HCT116 (cell line): Measurements from ENCODE around the gene RUNX1. TPM values are rescaled to one million over a fixed set of nuclear protein-coding genes. Genes with fewer than 3 reads are reported as not detected.

Experiments used
- ATAC-seq: fragments of 200-7000 bp; cut with Tn5 transposase; 2 replicates; pipeline ENCODE4 v1.9.1; 2020; ENCODE audit warnings: mild to moderate bottlenecking, moderate library complexity
- BruUV-seq: library from RNA; stranded (reverse); fragments of 400-500 nt; replicated peaks from 2 replicates; lab custom pipeline; 2021; lab: Mats Ljungman, UMichigan
- CTCF ChIA-PET: fragments of 300-600 bp; sonication (Branson Sonifier 250); formaldehyde crosslinking; loops from one replicate; lab custom pipeline; 2021; ENCODE audit warnings: antibody characterized with exemption; lab: Charles Lee
- POLR2A ChIA-PET: fragments of 300-600, 350-600 bp; sonication (Branson Sonifier 250); formaldehyde crosslinking; loops from one replicate; lab custom pipeline; 2021; ENCODE audit warnings: antibody characterized with exemption; lab: Charles Lee
- RAD21 ChIA-PET, 2 experiments: fragments of 300-600 bp; sonication (Branson Sonifier 250); formaldehyde crosslinking; loops; one replicate each; lab custom pipeline; 2023; ENCODE audit warnings: low total read pairs in 2 of 2; ENCODE audit not compliant: uncharacterized antibody in 2 of 2, unreplicated experiment in 2 of 2, low non-redundant PET in 1 of 2; lab: Charles Lee
- DNase-seq: peaks from one replicate; pipeline ENCODE4 v3.0.0-alpha.2; 2010; ENCODE audit warnings: low read depth, low spot score
- H2AFZ ChIP-seq: fragments of 200-600 bp; shearing (Covaris generic), sonication (generic); 2 replicates; pipeline ENCODE4 v1.6.1; 2017; ENCODE audit warnings: low read depth, mixed run types, mixed read lengths, antibody characterized with exemption, low read length; ENCODE audit not compliant: poor library complexity, severe bottlenecking
- H3K27ac ChIP-seq: 2 replicates; pipeline ENCODE4 v1.5.1; 2012; ENCODE audit warnings: low read depth, low read length
- H3K27me3 ChIP-seq: fragments of 200-600 bp; sonication (generic); 2 replicates; pipeline ENCODE4 v1.6.1; 2016; ENCODE audit warnings: mixed run types, low read length, mixed read lengths; ENCODE audit not compliant: insufficient read depth
- H3K36me3 ChIP-seq, 2 experiments: fragments of 200-500 bp in 1 of 2; fragments of 200-600 bp in 1 of 2; sonication (Bioruptor generic) in 1 of 2; sonication (generic) in 1 of 2; 2 replicates each; pipeline versions ENCODE4 v1.5.1 to v1.6.1; 2014 to 2016; ENCODE audit warnings: low read length in 2 of 2, inconsistent platforms in 1 of 2, mixed read lengths in 1 of 2, mixed run types in 1 of 2; ENCODE audit not compliant: insufficient read depth in 2 of 2, control insufficient read depth in 1 of 2
- H3K4me1 ChIP-seq, 2 experiments: fragments of 200-600 bp in 1 of 2; sonication (generic) in 1 of 2; 2 replicates each; pipeline versions ENCODE4 v1.5.1 to v1.6.1; 2012 to 2017; ENCODE audit warnings: low read length in 2 of 2, inconsistent platforms in 1 of 2, mild to moderate bottlenecking in 1 of 2, mixed read lengths in 1 of 2, mixed run types in 1 of 2, moderate library complexity in 1 of 2; ENCODE audit not compliant: insufficient read depth in 2 of 2, control insufficient read depth in 1 of 2
- H3K4me2 ChIP-seq: fragments of 200-600 bp; sonication (generic); 2 replicates; pipeline ENCODE4 v1.6.1; 2017; ENCODE audit warnings: mixed run types, low read length, mixed read lengths
- H3K4me3 ChIP-seq, 2 experiments: fragments of 200-600 bp in 1 of 2; sonication (generic) in 1 of 2; replicated peaks in 1 of 2; 2 replicates each; pipeline ENCODE4 v1.5.1; 2011 to 2016; ENCODE audit warnings: low read length in 2 of 2, control low read depth in 1 of 2, low read depth in 1 of 2, mild to moderate bottlenecking in 1 of 2, mixed read lengths in 1 of 2, mixed run types in 1 of 2
- H3K79me2 ChIP-seq: fragments of 200-600 bp; sonication (generic); 2 replicates; pipeline ENCODE4 v1.6.1; 2017; ENCODE audit warnings: mild to moderate bottlenecking, mixed run types, low read length, moderate library complexity, mixed read lengths; ENCODE audit not compliant: insufficient read depth
- H3K9ac ChIP-seq: fragments of 200-600 bp; sonication (generic); 2 replicates; pipeline ENCODE4 v1.6.1; 2016; ENCODE audit warnings: low read length, mixed read lengths
- H3K9me2 ChIP-seq: fragments of 200-600 bp; sonication (generic), shearing (Covaris generic); 2 replicates; pipeline ENCODE4 v1.6.1; 2017; ENCODE audit warnings: mixed run types, mild to moderate bottlenecking, moderate library complexity; ENCODE audit not compliant: insufficient read depth
- H3K9me3 ChIP-seq, 2 experiments: fragments of 200-500 bp in 1 of 2; fragments of 200-600 bp in 1 of 2; sonication (Bioruptor generic) in 1 of 2; sonication (generic) in 1 of 2; 2 replicates each; pipeline ENCODE4 v1.6.1; 2014 to 2017; ENCODE audit warnings: low read length in 2 of 2, mixed read lengths in 2 of 2, inconsistent platforms in 1 of 2, low read depth in 1 of 2, mild to moderate bottlenecking in 1 of 2, mixed run types in 1 of 2, moderate library complexity in 1 of 2; ENCODE audit not compliant: control insufficient read depth in 1 of 2, insufficient read depth in 1 of 2
- H4K20me1 ChIP-seq: fragments of 200-600 bp; sonication (generic), shearing (Covaris generic); 2 replicates; pipeline ENCODE4 v1.6.1; 2017; ENCODE audit warnings: mixed run types, mild to moderate bottlenecking, moderate library complexity; ENCODE audit not compliant: insufficient read depth
- ATF3 ChIP-seq: IDR thresholded peaks from 2 replicates; pipeline ENCODE4 v1.6.1; 2012
- CBX3 ChIP-seq: IDR thresholded peaks from 2 replicates; pipeline ENCODE4 v1.6.1; 2012; ENCODE audit warnings: low read depth
- EGR1 ChIP-seq: IDR thresholded peaks from 2 replicates; pipeline ENCODE4 v1.6.1; 2012; ENCODE audit warnings: low read depth
- ELF1 ChIP-seq: IDR thresholded peaks from 2 replicates; pipeline ENCODE4 v1.6.1; 2012; ENCODE audit warnings: low read depth, borderline replicate concordance
- EZH2 ChIP-seq: fragments of 200-600 bp; sonication (generic); IDR thresholded peaks from 2 replicates; pipeline ENCODE4 v1.6.1; 2017; ENCODE audit warnings: antibody characterized with exemption, mixed run types
- EZH2phosphoT487 ChIP-seq: fragments of 200-600 bp; IDR thresholded peaks from 2 replicates; pipeline ENCODE4 v1.6.1; 2018; ENCODE audit warnings: antibody characterized with exemption, borderline replicate concordance
- JUND ChIP-seq: IDR thresholded peaks from 2 replicates; pipeline ENCODE4 v1.6.1; 2012
- POLR2A ChIP-seq: IDR thresholded peaks from 2 replicates; pipeline ENCODE4 v1.7.0; 2011; ENCODE audit warnings: borderline replicate concordance; ENCODE audit not compliant: insufficient read depth, insufficient read length; ENCODE audit errors: extremely low read depth
- REST ChIP-seq: IDR thresholded peaks from 2 replicates; pipeline ENCODE4 v1.6.1; 2012; ENCODE audit warnings: low read depth
- SRF ChIP-seq: IDR thresholded peaks from 2 replicates; pipeline ENCODE4 v1.6.1; 2012; ENCODE audit warnings: low read depth
- YY1 ChIP-seq: IDR thresholded peaks from 2 replicates; pipeline ENCODE4 v1.6.1; 2011; ENCODE audit warnings: low read length, low read depth, moderate library complexity, mild to moderate bottlenecking; ENCODE audit not compliant: insufficient replicate concordance; ENCODE audit errors: extremely low read depth
- ZBTB33 ChIP-seq: IDR thresholded peaks from 2 replicates; pipeline ENCODE4 v1.6.1; 2011; ENCODE audit warnings: mild to moderate bottlenecking, low read length, moderate library complexity; ENCODE audit not compliant: insufficient replicate concordance; ENCODE audit errors: extremely low read depth
- ZNF274 ChIP-seq: fragments of 200-500 bp; sonication (Bioruptor generic); IDR thresholded peaks from 2 replicates; pipeline ENCODE4 v1.6.1; 2014; ENCODE audit warnings: mild to moderate bottlenecking, low read depth, low read length, inconsistent platforms
- intact Hi-C: fragments of 100-400 bp; cut with micrococcal nuclease; formaldehyde crosslinking; loops from 2 replicates; pipeline ENCODE4 v1.10.0; 2022
- total RNA-seq: library from RNA; stranded (reverse); gene quantifications from one replicate; pipeline ENCODE4 v1.2.1, GENCODE V29; 2021; ENCODE audit not compliant: unreplicated experiment

Gene RUNX1
- total RNA-seq, 1 experiment from 2014 or later: 33.5 TPM

GRCh38 chr21:34887725-34888568 is 161.2 kb downstream of the RUNX1 start (continued):
- TF ChIP-seq REST (no peak), ATF3 (no peak), ZNF274 (no peak)

- DNase-seq (no peak), ATAC-seq (no peak)
- no TSS peak for BruUV-seq
- no peaks in the 10 kb centered on the region for H4K20me1 ChIP-seq
- ChIA-PET POLR2A (interaction anchor here (1.0 to 3.9 kb wide), 6 partner anchors 42 to 251 kb away, joined by 3 to 33 read pairs (median 9); no protein-coding TSS in a partner anchor), CTCF (interaction anchor here (0.9 to 4.6 kb wide), 6 partner anchors 103 to 953 kb away, joined by 3 to 31 read pairs (median 4); no protein-coding TSS in a partner anchor), RAD21 (interaction anchor here (0.6 to 3.4 kb wide), 4 partner anchors 23 to 372 kb away, joined by 3 to 23 read pairs (median 8); no protein-coding TSS in a partner anchor)
- intact Hi-C loops: loop anchor here (5.0 kb wide), 4 partner anchors 165 to 330 kb away; no protein-coding TSS in a partner anchor
- H2AFZ ChIP-seq: no peak overlapping the region
- peak overlapping the region; percentile 87 for H3K9ac ChIP-seq
- H3K9me3 ChIP-seq: no peaks in the 10 kb centered on the region
- H3K79me2 ChIP-seq: peaks cover 60% of the 10 kb centered on the region
- H3K4me3 ChIP-seq: peak overlapping the region; percentile 68 to 81
- peaks cover 0 to 5% of the 10 kb centered on the region in 2 experiments; a peak in 1 of 4 replicates for H3K36me3 ChIP-seq
- H3K9me2 ChIP-seq: no peaks in the 10 kb centered on the region
- no peaks in the 10 kb centered on the region for H3K27me3 ChIP-seq
- peaks cover 28 to 63% of the 10 kb centered on the region in 2 experiments for H3K4me1 ChIP-seq
- peak overlapping the region; percentile 93 for H3K27ac ChIP-seq
- H3K4me2 ChIP-seq: peak overlapping the region; percentile 100
- TF ChIP-seq SRF (no peak), EZH2phosphoT487 (no peak), EZH2 (no peak), CBX3 (no peak), ZBTB33 (no peak), JUND (no peak), ELF1 (no peak), EGR1 (no peak), REST (no peak), YY1 (no peak), POLR2A (no peak)
These were observed 162.0 kb downstream of the RUNX1 start for GRCh38 chr21:34887105-34887442.
